Mammary epithelial cell (primary cell): ENCODE measurements around the gene ZBTB16.

Experiments
- CTCF ChIP-seq, 2 donors: IDR thresholded peaks in 1 of 2; conservative IDR thresholded peaks in 1 of 2; 2 replicates each; pipeline ENCODE4 v1.5.1; 2011 to 2012; ENCODE audit warnings: inconsistent platforms in 2 of 2, low read length in 2 of 2, mild to moderate bottlenecking in 2 of 2, control low read depth in 1 of 2, low read depth in 1 of 2; ENCODE audit not compliant: insufficient read depth in 1 of 2; ENCODE audit errors: extremely low read depth in 1 of 2
- EZH2 ChIP-seq: IDR thresholded peaks from 2 replicates; pipeline ENCODE4 v1.6.1; 2012; ENCODE audit warnings: low read length, inconsistent platforms, borderline replicate concordance

DNA sequence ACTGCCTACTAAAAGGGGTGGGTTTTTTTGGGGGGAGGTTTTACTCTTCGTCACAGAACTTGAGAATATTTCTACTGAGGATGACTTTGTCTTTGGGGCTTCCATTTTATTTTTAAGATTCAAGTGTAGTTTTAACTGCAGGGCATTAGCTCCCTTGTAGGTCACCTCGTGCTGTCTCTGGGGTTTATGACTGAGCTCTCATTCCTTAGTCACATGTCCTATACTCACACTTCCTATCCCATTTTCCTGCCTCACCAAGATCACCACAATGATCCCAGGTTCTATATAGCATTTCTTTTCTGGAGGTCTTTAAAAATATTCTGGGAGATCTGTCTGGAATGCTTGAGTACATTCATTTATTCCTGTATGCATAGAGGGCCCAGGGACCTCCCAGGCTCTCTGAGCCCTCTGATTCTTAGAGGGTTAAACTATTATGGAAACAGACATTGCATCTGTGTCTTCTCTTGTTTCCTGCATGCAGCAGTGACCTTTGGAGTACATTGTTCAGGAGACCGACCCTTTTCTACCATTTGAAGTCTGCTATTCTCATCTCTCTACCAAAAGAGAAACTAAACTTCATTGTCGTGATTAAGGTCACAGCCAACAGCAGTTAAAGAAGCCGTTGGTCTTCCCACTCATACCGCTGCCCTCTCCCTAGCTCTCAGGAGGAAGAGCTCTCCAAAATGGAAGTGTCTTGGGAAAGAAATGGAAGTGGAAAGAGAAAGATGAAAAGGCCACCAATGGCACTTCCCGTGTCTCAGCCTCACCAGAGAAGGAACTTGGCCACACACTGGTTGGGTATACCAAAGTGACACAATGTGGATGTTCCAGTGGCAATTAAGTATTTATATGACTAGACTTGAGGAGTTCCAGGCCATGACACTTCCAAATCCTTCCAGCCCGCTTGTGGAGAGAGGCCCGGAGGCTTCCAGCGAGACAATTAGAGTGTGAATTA lies 77.5 kb downstream of the ZBTB16 start:
- TF ChIP-seq CTCF (conservative IDR thresholded peaks at IDR 0.05 in 1 of 2, IDR thresholded peaks at IDR 0.05 in 1 of 2; ENCODE audit: extremely low read depth in 1 of 2, insufficient read depth in 1 of 2, low read depth in 1 of 2, low read length in 2 of 2) = no peak
- TF ChIP-seq EZH2 = no peak
